Testis (tissue), 2 donors: Measurements from ENCODE around the gene DNAJB5.

Source experiments
- POLR2A ChIP-seq: fragments of 450-650 bp; IDR thresholded peaks from one replicate; pipeline ENCODE4 v1.6.1; 2017; ENCODE audit warnings: antibody characterized with exemption, mild to moderate bottlenecking, moderate library complexity
- TF ChIP-seq, protein P1 (sequence below), 3 experiments: fragments of 450-650 bp in 2 of 3; fragments of 200-600 bp in 1 of 3; sonication (generic) in 1 of 3; IDR thresholded peaks; one replicate each; pipeline ENCODE4 v1.5.1; 2016 to 2019; ENCODE audit warnings: antibody characterized with exemption in 3 of 3, mild to moderate bottlenecking in 2 of 3, moderate library complexity in 1 of 3

- TF ChIP-seq, protein P1, sequence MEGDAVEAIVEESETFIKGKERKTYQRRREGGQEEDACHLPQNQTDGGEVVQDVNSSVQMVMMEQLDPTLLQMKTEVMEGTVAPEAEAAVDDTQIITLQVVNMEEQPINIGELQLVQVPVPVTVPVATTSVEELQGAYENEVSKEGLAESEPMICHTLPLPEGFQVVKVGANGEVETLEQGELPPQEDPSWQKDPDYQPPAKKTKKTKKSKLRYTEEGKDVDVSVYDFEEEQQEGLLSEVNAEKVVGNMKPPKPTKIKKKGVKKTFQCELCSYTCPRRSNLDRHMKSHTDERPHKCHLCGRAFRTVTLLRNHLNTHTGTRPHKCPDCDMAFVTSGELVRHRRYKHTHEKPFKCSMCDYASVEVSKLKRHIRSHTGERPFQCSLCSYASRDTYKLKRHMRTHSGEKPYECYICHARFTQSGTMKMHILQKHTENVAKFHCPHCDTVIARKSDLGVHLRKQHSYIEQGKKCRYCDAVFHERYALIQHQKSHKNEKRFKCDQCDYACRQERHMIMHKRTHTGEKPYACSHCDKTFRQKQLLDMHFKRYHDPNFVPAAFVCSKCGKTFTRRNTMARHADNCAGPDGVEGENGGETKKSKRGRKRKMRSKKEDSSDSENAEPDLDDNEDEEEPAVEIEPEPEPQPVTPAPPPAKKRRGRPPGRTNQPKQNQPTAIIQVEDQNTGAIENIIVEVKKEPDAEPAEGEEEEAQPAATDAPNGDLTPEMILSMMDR (IDR thresholded peaks at IDR 0.05), result no peak
- no peak for TF ChIP-seq POLR2A
These were observed 8.7 kb downstream of the DNAJB5 start for GRCh38 chr9:34998266-34998665.
